Peyer's patch (tissue), 4 donors: ENCODE results near the gene KMO. TPM values are rescaled to one million over a fixed set of nuclear protein-coding genes. Genes with fewer than 3 reads are reported as not detected.

Experiments used
- DNase-seq, 3 donors: peaks; one replicate each; pipeline ENCODE4 v3.0.0-alpha.2; 2017 to 2019
- H3K27ac ChIP-seq, 4 donors: fragments of 200-600 bp; sonication (generic); one replicate each; pipeline ENCODE4 v1.5.1; 2016 to 2019
- H3K27me3 ChIP-seq, 2 donors: fragments of 200-600 bp; sonication (generic); one replicate each; pipeline ENCODE4 v1.5.1; 2019
- H3K36me3 ChIP-seq, 3 donors: fragments of 200-600 bp; sonication (generic); one replicate each; pipeline ENCODE4 v1.5.1; 2016 to 2019
- H3K4me1 ChIP-seq, 4 donors: fragments of 200-600 bp; sonication (generic); one replicate each; pipeline ENCODE4 v1.5.1; 2016 to 2019
- H3K4me3 ChIP-seq, 4 donors: fragments of 200-600 bp; sonication (generic); 1 replicate in 3 of 4; 2 replicates in 1 of 4; pipeline ENCODE4 v1.5.1; 2016 to 2019; ENCODE audit warnings: mild to moderate bottlenecking in 1 of 4
- H3K9me3 ChIP-seq, 4 donors: fragments of 200-600 bp; sonication (generic); one replicate each; pipeline ENCODE4 v1.5.1; 2016 to 2019; ENCODE audit warnings: mild to moderate bottlenecking in 1 of 4
- CTCF ChIP-seq, 6 experiments: fragments of 450-650 bp in 4 of 6; fragments of 200-600 bp in 2 of 6; sonication (generic) in 1 of 6; IDR thresholded peaks; one replicate each; pipeline ENCODE4 v1.5.1; 2017 to 2019; ENCODE audit warnings: antibody characterized with exemption in 6 of 6, mild to moderate bottlenecking in 3 of 6, moderate library complexity in 1 of 6
- POLR2A ChIP-seq, 2 donors: fragments of 450-650 bp; IDR thresholded peaks; one replicate each; pipeline ENCODE4 v1.5.1; 2017; ENCODE audit warnings: antibody characterized with exemption in 2 of 2, mild to moderate bottlenecking in 2 of 2, moderate library complexity in 2 of 2
- total RNA-seq, 4 donors: library from RNA; depleted of rRNA; stranded (reverse); fragments of >200 nt; gene quantifications; one replicate each; pipeline ENCODE4 v1.1.0, GENCODE V29; 2016

The KMO gene
- total RNA-seq, 4 donors from 2014 or later = 0.13 to 32.2 (median 0.70) TPM; not detected in 1

GRCh38 chr1:241645199-241645598 lies 113.0 kb downstream of the KMO start:
- Histone ChIP-seq H3K36me3 (no peaks in the 10 kb centered on the region), H3K27me3 (no peaks in the 10 kb centered on the region), H3K9me3 (no peaks in the 10 kb centered on the region), H3K4me3 (no peak overlapping the region), H3K4me1 (peaks cover 0 to 5% (median 0%) of the 10 kb centered on the region in 4 donors), H3K27ac (no peak overlapping the region)
- DNase-seq = no peak
- TF ChIP-seq POLR2A (IDR thresholded peaks at IDR 0.05) (no peak), CTCF (IDR thresholded peaks at IDR 0.05) (no peak)

Other genes with a start within 250 kb of the KMO start
- 1 to 10 TPM in 1 of 4 donors, not detected in 3; 1.9 TPM for gene RGS7, start 175.2 kb upstream of the KMO start, total RNA-seq
- 10 to 100 TPM; 29.7 to 91.3 (median 56.1) TPM for gene FH, start 12.6 kb upstream of the KMO start, total RNA-seq
- gene CHML, start 108.0 kb downstream of the KMO start, total RNA-seq = 10 to 100 TPM in 1 of 4 donors, 1 to 10 TPM in 3; 6.6 to 11.0 (median 9.1) TPM
- 10 to 100 TPM; 17.3 to 23.1 (median 20.9) TPM for gene OPN3, start 108.0 kb downstream of the KMO start, total RNA-seq
- gene WDR64, start 119.9 kb downstream of the KMO start, total RNA-seq = not detected